Lung (tissue), 12 donors: Measurements from ENCODE around the gene DIP2C. TPM values are rescaled to one million over a fixed set of nuclear protein-coding genes. Genes with fewer than 3 reads are reported as not detected.

Experiments
- ATAC-seq: fragments of 200-7000 bp; cut with Tn5 transposase; one replicate; pipeline ENCODE4 v1.9.1; 2020; ENCODE audit warnings: moderate number of reproducible peaks; ENCODE audit not compliant: insufficient read depth, low FRiP score
- DNase-seq, 3 donors: peaks; one replicate each; pipeline ENCODE4 v3.0.0-alpha.2; 2013 to 2017
- H3K27ac ChIP-seq, 2 donors: one replicate each; pipeline ENCODE4 v1.5.1; 2013; ENCODE audit warnings: mild to moderate bottlenecking in 2 of 2, moderate library complexity in 2 of 2, control low read depth in 1 of 2, inconsistent platforms in 1 of 2, low read depth in 1 of 2, low read length in 1 of 2
- H3K27me3 ChIP-seq, 3 donors: one replicate each; pipeline ENCODE4 v1.5.1; 2013; ENCODE audit warnings: low read length in 2 of 3; ENCODE audit not compliant: control insufficient read depth in 3 of 3, insufficient read depth in 3 of 3
- H3K36me3 ChIP-seq, 4 donors: one replicate each; pipeline ENCODE4 v1.5.1; 2013; ENCODE audit warnings: low read length in 4 of 4, mild to moderate bottlenecking in 1 of 4, moderate library complexity in 1 of 4; ENCODE audit not compliant: control insufficient read depth in 4 of 4, insufficient read depth in 4 of 4
- H3K4me1 ChIP-seq, 5 donors: one replicate each; pipeline ENCODE4 v1.5.1; 2013; ENCODE audit warnings: low read length in 5 of 5, mild to moderate bottlenecking in 2 of 5, moderate library complexity in 1 of 5; ENCODE audit not compliant: control insufficient read depth in 5 of 5, insufficient read depth in 5 of 5
- H3K4me3 ChIP-seq: one replicate; pipeline ENCODE4 v1.5.1; 2013; ENCODE audit warnings: mild to moderate bottlenecking, control low read depth, moderate library complexity
- H3K9ac ChIP-seq, 2 donors: one replicate each; pipeline ENCODE4 v1.5.1; 2013; ENCODE audit warnings: low read length in 2 of 2, control low read depth in 1 of 2; ENCODE audit not compliant: insufficient read depth in 1 of 2
- H3K9me3 ChIP-seq, 4 donors: one replicate each; pipeline ENCODE4 v1.5.1; 2013; ENCODE audit warnings: low read length in 3 of 4, mild to moderate bottlenecking in 1 of 4, moderate library complexity in 1 of 4; ENCODE audit not compliant: control insufficient read depth in 4 of 4, insufficient read depth in 3 of 4
- WGBS, 2 donors: extraction: QIAGEN DNeasy Blood & Tissue Kit; methylation state at CpG; one replicate each; pipeline ENCODE4 v1.1.7; 2013; 5-methylcytosine and 5-hydroxymethylcytosine counted together
- polyA plus RNA-seq, 2 donors: library from polyadenylated mRNA; stranded (reverse); fragments of 200-250 nt; gene quantifications; one replicate each; pipeline ENCODE4 v1.2.1, GENCODE V29; 2013
- total RNA-seq, 2 donors: library from RNA; depleted of rRNA in 1 of 2; stranded (reverse); fragments of >200 nt in 1 of 2; gene quantifications; one replicate each; pipeline ENCODE4 v1.2.1, GENCODE V29; 2014 to 2021
- TF ChIP-seq, protein P1 (sequence below): IDR thresholded peaks from 2 replicates; pipeline ENCODE4 v1.5.1; 2012; ENCODE audit warnings: mild to moderate bottlenecking; ENCODE audit errors: control extremely low read depth, extremely low read depth
- donor health status: control.
- donor health status: control.
- donor health status: Bipolar disorder and iron deficiency.
- donor health status: healthy.
- donor health status: DM: yes; HTN: yes; CAD: no.

The DIP2C gene
- total and polyA plus RNA-seq, 4 donors: 3.6 to 20.0 (median 9.5) TPM

DNA sequence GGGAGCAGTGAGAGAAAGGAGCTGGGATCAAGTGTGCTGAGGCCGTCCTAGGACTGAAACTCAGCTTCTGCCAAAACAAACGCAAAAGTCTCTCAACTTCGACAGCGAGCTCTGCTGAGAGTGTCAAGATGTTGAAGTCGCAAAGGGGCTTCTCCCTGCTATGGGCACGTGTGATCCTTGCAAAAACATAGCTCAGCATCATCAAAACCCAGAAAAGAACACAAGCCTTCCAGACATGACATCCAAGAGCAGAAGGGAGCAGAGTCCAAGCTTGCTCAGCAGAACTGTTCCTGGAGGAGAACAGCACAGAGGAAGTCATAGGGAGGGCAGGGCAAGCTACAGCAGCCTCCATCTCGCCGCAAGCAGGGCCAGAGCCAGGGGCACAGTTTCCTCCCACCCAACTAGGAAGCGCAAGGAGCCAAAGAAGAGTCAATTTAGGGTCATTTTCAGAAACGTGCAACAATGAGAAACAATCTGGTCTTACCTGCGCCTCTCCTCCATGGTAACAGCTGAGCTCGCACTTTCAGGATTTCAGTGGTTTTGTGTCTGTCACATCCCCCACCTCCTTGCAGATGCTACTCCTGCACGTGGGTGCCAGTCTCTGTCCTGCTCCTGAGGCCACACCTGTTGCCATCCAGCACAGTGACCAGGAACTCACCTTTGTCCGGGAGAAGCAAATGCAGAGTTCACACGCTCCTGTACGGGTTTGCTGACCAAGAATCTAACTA lies 113.9 kb downstream of the DIP2C start:
- DNase-seq: peak in 1 of 3 donors; percentile 34
- Histone ChIP-seq H3K4me1 (peaks cover 6 to 18% (median 13%) of the 10 kb centered on the region in 5 donors), H3K27ac (no peak overlapping the region), H3K9ac (no peak overlapping the region), H3K36me3 (no peaks in the 10 kb centered on the region), H3K4me3 (no peak overlapping the region), H3K9me3 (no peaks in the 10 kb centered on the region), H3K27me3 (no peaks in the 10 kb centered on the region)
- no peak for ATAC-seq
- TF ChIP-seq, protein P1, sequence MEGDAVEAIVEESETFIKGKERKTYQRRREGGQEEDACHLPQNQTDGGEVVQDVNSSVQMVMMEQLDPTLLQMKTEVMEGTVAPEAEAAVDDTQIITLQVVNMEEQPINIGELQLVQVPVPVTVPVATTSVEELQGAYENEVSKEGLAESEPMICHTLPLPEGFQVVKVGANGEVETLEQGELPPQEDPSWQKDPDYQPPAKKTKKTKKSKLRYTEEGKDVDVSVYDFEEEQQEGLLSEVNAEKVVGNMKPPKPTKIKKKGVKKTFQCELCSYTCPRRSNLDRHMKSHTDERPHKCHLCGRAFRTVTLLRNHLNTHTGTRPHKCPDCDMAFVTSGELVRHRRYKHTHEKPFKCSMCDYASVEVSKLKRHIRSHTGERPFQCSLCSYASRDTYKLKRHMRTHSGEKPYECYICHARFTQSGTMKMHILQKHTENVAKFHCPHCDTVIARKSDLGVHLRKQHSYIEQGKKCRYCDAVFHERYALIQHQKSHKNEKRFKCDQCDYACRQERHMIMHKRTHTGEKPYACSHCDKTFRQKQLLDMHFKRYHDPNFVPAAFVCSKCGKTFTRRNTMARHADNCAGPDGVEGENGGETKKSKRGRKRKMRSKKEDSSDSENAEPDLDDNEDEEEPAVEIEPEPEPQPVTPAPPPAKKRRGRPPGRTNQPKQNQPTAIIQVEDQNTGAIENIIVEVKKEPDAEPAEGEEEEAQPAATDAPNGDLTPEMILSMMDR: no peak
- 72 to 83% methylated on average over 16 of the region's 16 CpGs for WGBS, 2 donors

GRCh38 chr10:572696-573095 lies 116.8 kb downstream of the DIP2C start:
- H3K27ac ChIP-seq: no peak overlapping the region
- ATAC-seq (no peak), DNase-seq (peak in 2 of 3 donors; percentile 35 to 46)
- H3K4me1 ChIP-seq: peaks cover 6 to 18% (median 13%) of the 10 kb centered on the region in 5 donors
- peaks cover 0 to 5% (median 0%) of the 10 kb centered on the region in 4 donors for H3K36me3 ChIP-seq
- 74% methylated on average over 12 of the region's 12 CpGs for WGBS, 2 donors
- no peak overlapping the region for H3K9ac ChIP-seq
- H3K4me3 ChIP-seq: no peak overlapping the region
- TF ChIP-seq, protein P1: no peak
- no peaks in the 10 kb centered on the region for H3K27me3 ChIP-seq
- H3K9me3 ChIP-seq: peaks cover 0 to 7% (median 0%) of the 10 kb centered on the region in 4 donors

GRCh38 chr10:571688-572451 lies 117.6 kb downstream of the DIP2C start:
- Histone ChIP-seq H3K9ac (no peak overlapping the region), H3K27me3 (no peaks in the 10 kb centered on the region), H3K4me1 (peaks cover 6 to 18% (median 13%) of the 10 kb centered on the region in 5 donors), H3K4me3 (no peak overlapping the region), H3K9me3 (peaks cover 0 to 7% (median 0%) of the 10 kb centered on the region in 4 donors), H3K27ac (no peak overlapping the region), H3K36me3 (peaks cover 0 to 5% (median 0%) of the 10 kb centered on the region in 4 donors)
- ATAC-seq (no peak), DNase-seq (peak in 2 of 3 donors; percentile 53 to 57)
- 82 to 87% methylated on average over 21 of the region's 21 CpGs for WGBS, 2 donors
- TF ChIP-seq, protein P1: no peak
